Measurements from ENCODE around the gene MISFA.

The MISFA gene

GRCh38 chr11:18567081-18567480, 32.5 kb upstream of the MISFA start:
- peaks cover 65% of the 10 kb centered on the region for H3K36me3 ChIP-seq (ENCODE audit: low read depth)
- TF ChIP-seq CTCF (IDR thresholded peaks at IDR 0.05; ENCODE audit: poor library complexity, severe bottlenecking), result no peak

GRCh38 chr11:18575361-18575760, 24.2 kb upstream of the MISFA start:
- Histone ChIP-seq H3K4me1 (ENCODE audit: insufficient read depth, poor library complexity, severe bottlenecking) (peaks cover 3% of the 10 kb centered on the region), H3K9me3 (ENCODE audit: severe bottlenecking) (no peaks in the 10 kb centered on the region), H3K27me3 (ENCODE audit: insufficient read depth, poor library complexity, severe bottlenecking) (no peaks in the 10 kb centered on the region), H3K27ac (ENCODE audit: poor library complexity, severe bottlenecking) (no peak overlapping the region), H3K36me3 (ENCODE audit: low read depth) (peaks cover 54% of the 10 kb centered on the region), H3K4me3 (ENCODE audit: severe bottlenecking) (no peak overlapping the region)
- DNase-seq (ENCODE audit: low spot score), result no peak
- no peak for TF ChIP-seq CTCF (IDR thresholded peaks at IDR 0.05; ENCODE audit: poor library complexity, severe bottlenecking)
- ATAC-seq (ENCODE audit: low read depth), result no peak

More at GRCh38 chr11:18567081-18567480, 32.5 kb upstream of the MISFA start:
- H3K27me3 ChIP-seq (ENCODE audit: insufficient read depth, poor library complexity, severe bottlenecking), result no peaks in the 10 kb centered on the region
- H3K4me3 ChIP-seq (ENCODE audit: severe bottlenecking), result no peak overlapping the region
- H3K4me1 ChIP-seq (ENCODE audit: insufficient read depth, poor library complexity, severe bottlenecking), result peaks cover 8% of the 10 kb centered on the region
- H3K9me3 ChIP-seq (ENCODE audit: severe bottlenecking), result no peaks in the 10 kb centered on the region
- H3K27ac ChIP-seq (ENCODE audit: poor library complexity, severe bottlenecking), result no peak overlapping the region
- ATAC-seq (ENCODE audit: low read depth) (no peak), DNase-seq (ENCODE audit: low spot score) (no peak)

- Histone ChIP-seq H3K4me1 (ENCODE audit: insufficient read depth, poor library complexity, severe bottlenecking) (peaks cover 3% of the 10 kb centered on the region), H3K36me3 (ENCODE audit: low read depth) (peaks cover 41% of the 10 kb centered on the region), H3K27me3 (ENCODE audit: insufficient read depth, poor library complexity, severe bottlenecking) (no peaks in the 10 kb centered on the region), H3K4me3 (ENCODE audit: severe bottlenecking) (no peak overlapping the region), H3K27ac (ENCODE audit: poor library complexity, severe bottlenecking) (no peak overlapping the region), H3K9me3 (ENCODE audit: severe bottlenecking) (no peaks in the 10 kb centered on the region)
- no peak for TF ChIP-seq CTCF (IDR thresholded peaks at IDR 0.05; ENCODE audit: poor library complexity, severe bottlenecking)
- ATAC-seq (ENCODE audit: low read depth) (peak; percentile 27; the same call in 1 of the 3 replicates), DNase-seq (ENCODE audit: low spot score) (no peak)
Observed at GRCh38 chr11:18578975-18579598, 20.5 kb upstream of the MISFA start.

- Histone ChIP-seq H3K4me3 (ENCODE audit: severe bottlenecking) (no peak overlapping the region), H3K27me3 (ENCODE audit: insufficient read depth, poor library complexity, severe bottlenecking) (no peaks in the 10 kb centered on the region), H3K4me1 (ENCODE audit: insufficient read depth, poor library complexity, severe bottlenecking) (peaks cover 3% of the 10 kb centered on the region), H3K9me3 (ENCODE audit: severe bottlenecking) (no peaks in the 10 kb centered on the region), H3K27ac (ENCODE audit: poor library complexity, severe bottlenecking) (no peak overlapping the region), H3K36me3 (ENCODE audit: low read depth) (peaks cover 32% of the 10 kb centered on the region)
- no peak for TF ChIP-seq CTCF (IDR thresholded peaks at IDR 0.05; ENCODE audit: poor library complexity, severe bottlenecking)
- ATAC-seq (ENCODE audit: low read depth) (no peak), DNase-seq (ENCODE audit: low spot score) (no peak)
Observed at GRCh38 chr11:18580113-18580766, 19.3 kb upstream of the MISFA start.

GRCh38 chr11:18581825-18582224, 17.8 kb upstream of the MISFA start:
- Histone ChIP-seq H3K27ac (ENCODE audit: poor library complexity, severe bottlenecking) (no peak overlapping the region), H3K9me3 (ENCODE audit: severe bottlenecking) (no peaks in the 10 kb centered on the region), H3K36me3 (ENCODE audit: low read depth) (peaks cover 20% of the 10 kb centered on the region), H3K27me3 (ENCODE audit: insufficient read depth, poor library complexity, severe bottlenecking) (no peaks in the 10 kb centered on the region), H3K4me1 (ENCODE audit: insufficient read depth, poor library complexity, severe bottlenecking) (peaks cover 3% of the 10 kb centered on the region), H3K4me3 (ENCODE audit: severe bottlenecking) (no peak overlapping the region)
- DNase-seq (ENCODE audit: low spot score) (no peak), ATAC-seq (ENCODE audit: low read depth) (no peak)
- TF ChIP-seq CTCF (IDR thresholded peaks at IDR 0.05; ENCODE audit: poor library complexity, severe bottlenecking), result no peak

Measured in RWPE2 (cell line).